Measurements from ENCODE around the gene ARL15. TPM values are rescaled to one million over a fixed set of nuclear protein-coding genes. Genes with fewer than 3 reads are reported as not detected.

ARL15 gene
- total and polyA plus RNA-seq, 4 donors = 5.0 to 24.8 (median 13.3) TPM

DNA sequence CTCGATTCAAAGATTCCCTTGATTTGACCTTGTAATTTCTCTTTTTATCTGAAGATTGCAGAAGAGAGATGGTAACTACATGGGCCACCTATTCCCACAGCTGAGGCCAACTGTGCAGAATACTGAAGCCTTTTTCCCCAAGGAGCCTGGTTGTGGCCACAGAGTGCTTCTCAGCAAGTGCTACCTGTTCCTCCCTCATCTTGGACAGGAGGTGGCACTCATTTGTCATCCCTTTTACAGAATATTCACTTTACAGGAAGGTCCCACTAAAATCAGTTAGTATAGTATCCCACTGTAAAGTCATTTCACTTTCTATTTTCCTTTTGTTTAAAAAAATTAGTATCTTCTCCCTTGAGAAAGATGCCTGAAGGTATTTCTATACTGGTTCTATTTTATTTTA lies 346.4 kb downstream of the ARL15 start:
- H3K4me1 ChIP-seq (ENCODE audit: control insufficient read depth in 4 of 4, insufficient read depth in 4 of 4, low read length in 3 of 4) = peaks cover 0 to 2% (median 0%) of the 10 kb centered on the region in 4 donors
- H3K4me3 ChIP-seq (ENCODE audit: low read depth in 1 of 3, low read length in 3 of 3) = no peak overlapping the region
- peaks cover 0 to 2% (median 0%) of the 10 kb centered on the region in 4 donors for H3K36me3 ChIP-seq (ENCODE audit: control insufficient read depth in 4 of 4, insufficient read depth in 3 of 4, low read depth in 1 of 4, low read length in 3 of 4)
- H3K27ac ChIP-seq (ENCODE audit: low read depth in 1 of 2, low read length in 2 of 2) = no peak overlapping the region
- no peaks in the 10 kb centered on the region for H3K9me3 ChIP-seq (ENCODE audit: control insufficient read depth in 4 of 4, low read length in 3 of 4)
- H3K9ac ChIP-seq (ENCODE audit: low read depth in 1 of 2, low read length in 2 of 2) = no peak overlapping the region
- no peak for DNase-seq (ENCODE audit: low spot score)
- WGBS = 88% methylated on average over 1 of the region's 1 CpG
- no peak for TF ChIP-seq EGR1 (IDR thresholded peaks at IDR 0.05; ENCODE audit: low read depth in 2 of 2)
- no peak for TF ChIP-seq FOXA2 (IDR thresholded peaks at IDR 0.05)
- no peak for TF ChIP-seq NR2F2 (IDR thresholded peaks at IDR 0.05)
- no peak for TF ChIP-seq FOXA1 (IDR thresholded peaks at IDR 0.05)
- TF ChIP-seq, protein P1, sequence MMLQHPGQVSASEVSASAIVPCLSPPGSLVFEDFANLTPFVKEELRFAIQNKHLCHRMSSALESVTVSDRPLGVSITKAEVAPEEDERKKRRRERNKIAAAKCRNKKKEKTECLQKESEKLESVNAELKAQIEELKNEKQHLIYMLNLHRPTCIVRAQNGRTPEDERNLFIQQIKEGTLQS (IDR thresholded peaks at IDR 0.05) = no peak
- TF ChIP-seq, protein P2, sequence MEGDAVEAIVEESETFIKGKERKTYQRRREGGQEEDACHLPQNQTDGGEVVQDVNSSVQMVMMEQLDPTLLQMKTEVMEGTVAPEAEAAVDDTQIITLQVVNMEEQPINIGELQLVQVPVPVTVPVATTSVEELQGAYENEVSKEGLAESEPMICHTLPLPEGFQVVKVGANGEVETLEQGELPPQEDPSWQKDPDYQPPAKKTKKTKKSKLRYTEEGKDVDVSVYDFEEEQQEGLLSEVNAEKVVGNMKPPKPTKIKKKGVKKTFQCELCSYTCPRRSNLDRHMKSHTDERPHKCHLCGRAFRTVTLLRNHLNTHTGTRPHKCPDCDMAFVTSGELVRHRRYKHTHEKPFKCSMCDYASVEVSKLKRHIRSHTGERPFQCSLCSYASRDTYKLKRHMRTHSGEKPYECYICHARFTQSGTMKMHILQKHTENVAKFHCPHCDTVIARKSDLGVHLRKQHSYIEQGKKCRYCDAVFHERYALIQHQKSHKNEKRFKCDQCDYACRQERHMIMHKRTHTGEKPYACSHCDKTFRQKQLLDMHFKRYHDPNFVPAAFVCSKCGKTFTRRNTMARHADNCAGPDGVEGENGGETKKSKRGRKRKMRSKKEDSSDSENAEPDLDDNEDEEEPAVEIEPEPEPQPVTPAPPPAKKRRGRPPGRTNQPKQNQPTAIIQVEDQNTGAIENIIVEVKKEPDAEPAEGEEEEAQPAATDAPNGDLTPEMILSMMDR (IDR thresholded peaks at IDR 0.05; ENCODE audit: low read depth, low read length, missing input control) = peak; percentile 29
- TF ChIP-seq RAD21 (IDR thresholded peaks at IDR 0.05) = peak; percentile 68
- TF ChIP-seq, protein P3, sequence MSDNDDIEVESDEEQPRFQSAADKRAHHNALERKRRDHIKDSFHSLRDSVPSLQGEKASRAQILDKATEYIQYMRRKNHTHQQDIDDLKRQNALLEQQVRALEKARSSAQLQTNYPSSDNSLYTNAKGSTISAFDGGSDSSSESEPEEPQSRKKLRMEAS (IDR thresholded peaks at IDR 0.05) = no peak
- no peak for TF ChIP-seq YY1 (IDR thresholded peaks at IDR 0.05)
- TF ChIP-seq SP1 (IDR thresholded peaks at IDR 0.05) = no peak
- H3K27me3 ChIP-seq (ENCODE audit: control insufficient read depth in 4 of 4, insufficient read depth in 4 of 4, low read length in 3 of 4) = no peaks in the 10 kb centered on the region

DNA sequence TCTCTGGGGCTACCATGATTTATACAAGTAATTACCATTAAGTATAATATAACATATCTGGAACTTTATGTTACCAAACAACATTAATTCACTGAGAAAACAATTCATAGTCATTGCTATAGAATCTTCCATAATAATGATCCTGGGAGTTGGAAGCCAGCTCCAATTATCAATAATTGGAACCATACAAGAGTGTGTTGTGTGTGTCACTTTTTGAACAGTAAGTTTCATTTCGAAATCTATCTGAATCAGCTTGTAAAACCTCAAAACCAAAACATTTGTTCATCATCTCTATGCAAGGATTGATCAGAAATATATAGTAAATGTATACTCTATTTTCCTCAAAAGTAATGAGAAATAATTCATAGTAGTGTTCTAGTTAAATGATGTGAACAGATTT lies 348.1 kb downstream of the ARL15 start:
- TF ChIP-seq JUND (IDR thresholded peaks at IDR 0.05) = no peak
- TF ChIP-seq, protein P4, sequence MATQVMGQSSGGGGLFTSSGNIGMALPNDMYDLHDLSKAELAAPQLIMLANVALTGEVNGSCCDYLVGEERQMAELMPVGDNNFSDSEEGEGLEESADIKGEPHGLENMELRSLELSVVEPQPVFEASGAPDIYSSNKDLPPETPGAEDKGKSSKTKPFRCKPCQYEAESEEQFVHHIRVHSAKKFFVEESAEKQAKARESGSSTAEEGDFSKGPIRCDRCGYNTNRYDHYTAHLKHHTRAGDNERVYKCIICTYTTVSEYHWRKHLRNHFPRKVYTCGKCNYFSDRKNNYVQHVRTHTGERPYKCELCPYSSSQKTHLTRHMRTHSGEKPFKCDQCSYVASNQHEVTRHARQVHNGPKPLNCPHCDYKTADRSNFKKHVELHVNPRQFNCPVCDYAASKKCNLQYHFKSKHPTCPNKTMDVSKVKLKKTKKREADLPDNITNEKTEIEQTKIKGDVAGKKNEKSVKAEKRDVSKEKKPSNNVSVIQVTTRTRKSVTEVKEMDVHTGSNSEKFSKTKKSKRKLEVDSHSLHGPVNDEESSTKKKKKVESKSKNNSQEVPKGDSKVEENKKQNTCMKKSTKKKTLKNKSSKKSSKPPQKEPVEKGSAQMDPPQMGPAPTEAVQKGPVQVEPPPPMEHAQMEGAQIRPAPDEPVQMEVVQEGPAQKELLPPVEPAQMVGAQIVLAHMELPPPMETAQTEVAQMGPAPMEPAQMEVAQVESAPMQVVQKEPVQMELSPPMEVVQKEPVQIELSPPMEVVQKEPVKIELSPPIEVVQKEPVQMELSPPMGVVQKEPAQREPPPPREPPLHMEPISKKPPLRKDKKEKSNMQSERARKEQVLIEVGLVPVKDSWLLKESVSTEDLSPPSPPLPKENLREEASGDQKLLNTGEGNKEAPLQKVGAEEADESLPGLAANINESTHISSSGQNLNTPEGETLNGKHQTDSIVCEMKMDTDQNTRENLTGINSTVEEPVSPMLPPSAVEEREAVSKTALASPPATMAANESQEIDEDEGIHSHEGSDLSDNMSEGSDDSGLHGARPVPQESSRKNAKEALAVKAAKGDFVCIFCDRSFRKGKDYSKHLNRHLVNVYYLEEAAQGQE (IDR thresholded peaks at IDR 0.05) = no peak
- WGBS = 95% methylated on average over 1 of the region's 1 CpG
- Histone ChIP-seq H3K4me3 (ENCODE audit: low read depth in 1 of 3, low read length in 3 of 3) (no peak overlapping the region), H3K9me3 (ENCODE audit: control insufficient read depth in 4 of 4, low read length in 3 of 4) (peaks cover 0 to 1% (median 0%) of the 10 kb centered on the region in 4 donors), H3K9ac (ENCODE audit: low read depth in 1 of 2, low read length in 2 of 2) (no peak overlapping the region), H3K36me3 (ENCODE audit: control insufficient read depth in 4 of 4, insufficient read depth in 3 of 4, low read depth in 1 of 4, low read length in 3 of 4) (peaks cover 0 to 2% (median 0%) of the 10 kb centered on the region in 4 donors), H3K27me3 (ENCODE audit: control insufficient read depth in 4 of 4, insufficient read depth in 4 of 4, low read length in 3 of 4) (no peaks in the 10 kb centered on the region), H3K4me1 (ENCODE audit: control insufficient read depth in 4 of 4, insufficient read depth in 4 of 4, low read length in 3 of 4) (peaks cover 0 to 2% (median 0%) of the 10 kb centered on the region in 4 donors), H3K27ac (ENCODE audit: low read depth in 1 of 2, low read length in 2 of 2) (no peak overlapping the region)
- DNase-seq (ENCODE audit: low spot score) = no peak

DNA sequence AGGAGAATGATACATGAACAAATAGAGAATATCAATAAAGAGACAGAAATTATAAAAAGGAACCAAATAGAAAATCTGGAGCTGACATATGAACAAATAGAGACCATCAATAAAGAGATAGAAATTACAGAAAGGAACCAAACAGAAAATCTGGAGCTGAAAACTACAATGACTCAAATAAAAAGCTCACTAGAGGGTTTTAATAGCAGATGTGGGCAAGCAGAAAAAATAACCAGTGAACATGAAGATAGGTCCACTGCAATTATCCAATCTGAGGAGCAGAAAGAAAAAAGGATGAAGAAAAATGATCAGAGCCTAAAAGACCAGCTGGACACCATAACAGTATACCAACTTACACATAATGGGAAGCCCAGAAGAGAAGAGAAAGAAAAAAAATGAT lies 353.7 kb downstream of the ARL15 start:
- Histone ChIP-seq H3K4me1 (ENCODE audit: control insufficient read depth in 4 of 4, insufficient read depth in 4 of 4, low read length in 3 of 4) (no peaks in the 10 kb centered on the region), H3K27me3 (ENCODE audit: control insufficient read depth in 4 of 4, insufficient read depth in 4 of 4, low read length in 3 of 4) (no peaks in the 10 kb centered on the region), H3K9ac (ENCODE audit: low read depth in 1 of 2, low read length in 2 of 2) (no peak overlapping the region), H3K4me3 (ENCODE audit: low read depth in 1 of 3, low read length in 3 of 3) (no peak overlapping the region), H3K27ac (ENCODE audit: low read depth in 1 of 2, low read length in 2 of 2) (no peak overlapping the region), H3K9me3 (ENCODE audit: control insufficient read depth in 4 of 4, low read length in 3 of 4) (peaks cover 0 to 2% (median 0%) of the 10 kb centered on the region in 4 donors), H3K36me3 (ENCODE audit: control insufficient read depth in 4 of 4, insufficient read depth in 3 of 4, low read depth in 1 of 4, low read length in 3 of 4) (peaks cover 0 to 2% (median 0%) of the 10 kb centered on the region in 4 donors)
- no peak for DNase-seq (ENCODE audit: low spot score)
- TF ChIP-seq, protein P1 (IDR thresholded peaks at IDR 0.05) = no peak
- TF ChIP-seq NR2F2 (IDR thresholded peaks at IDR 0.05) (no peak), HNF4G (IDR thresholded peaks at IDR 0.05) (no peak), YY1 (IDR thresholded peaks at IDR 0.05) (no peak), TAF1 (conservative IDR thresholded peaks at IDR 0.05) (no peak), JUND (IDR thresholded peaks at IDR 0.05) (no peak), RXRA (IDR thresholded peaks at IDR 0.05) (no peak), FOXA2 (IDR thresholded peaks at IDR 0.05) (no peak), FOXA1 (IDR thresholded peaks at IDR 0.05) (no peak)
- TF ChIP-seq, protein P4 (IDR thresholded peaks at IDR 0.05) = no peak
- TF ChIP-seq, protein P5, sequence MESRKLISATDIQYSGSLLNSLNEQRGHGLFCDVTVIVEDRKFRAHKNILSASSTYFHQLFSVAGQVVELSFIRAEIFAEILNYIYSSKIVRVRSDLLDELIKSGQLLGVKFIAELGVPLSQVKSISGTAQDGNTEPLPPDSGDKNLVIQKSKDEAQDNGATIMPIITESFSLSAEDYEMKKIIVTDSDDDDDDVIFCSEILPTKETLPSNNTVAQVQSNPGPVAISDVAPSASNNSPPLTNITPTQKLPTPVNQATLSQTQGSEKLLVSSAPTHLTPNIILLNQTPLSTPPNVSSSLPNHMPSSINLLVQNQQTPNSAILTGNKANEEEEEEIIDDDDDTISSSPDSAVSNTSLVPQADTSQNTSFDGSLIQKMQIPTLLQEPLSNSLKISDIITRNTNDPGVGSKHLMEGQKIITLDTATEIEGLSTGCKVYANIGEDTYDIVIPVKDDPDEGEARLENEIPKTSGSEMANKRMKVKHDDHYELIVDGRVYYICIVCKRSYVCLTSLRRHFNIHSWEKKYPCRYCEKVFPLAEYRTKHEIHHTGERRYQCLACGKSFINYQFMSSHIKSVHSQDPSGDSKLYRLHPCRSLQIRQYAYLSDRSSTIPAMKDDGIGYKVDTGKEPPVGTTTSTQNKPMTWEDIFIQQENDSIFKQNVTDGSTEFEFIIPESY (IDR thresholded peaks at IDR 0.05) = no peak

Measured in liver (tissue), 9 donors.